Mucosa of descending colon (tissue), 3 donors: ENCODE results near the gene POU3F1. TPM values are rescaled to one million over a fixed set of nuclear protein-coding genes. Genes with fewer than 3 reads are reported as not detected.

Experiments
- ATAC-seq: fragments of 200-7000 bp; cut with Tn5 transposase; one replicate; pipeline ENCODE4 v1.9.1; 2020; ENCODE audit warnings: mild to moderate bottlenecking, moderate library complexity
- DNase-seq, 3 donors: peaks; one replicate each; pipeline ENCODE4 v3.0.0-alpha.2; 2020
- H3K36me3 ChIP-seq: fragments of 200-600 bp; one replicate; pipeline ENCODE4 v1.8.0; 2021; ENCODE audit warnings: low read depth, mild to moderate bottlenecking
- H3K4me1 ChIP-seq: fragments of 200-600 bp; one replicate; pipeline ENCODE4 v1.8.0; 2021; ENCODE audit warnings: low read depth, mild to moderate bottlenecking
- H3K4me3 ChIP-seq: fragments of 200-600 bp; one replicate; pipeline ENCODE4 v1.8.0; 2021; ENCODE audit warnings: mild to moderate bottlenecking
- H3K9me3 ChIP-seq: fragments of 200-600 bp; one replicate; pipeline ENCODE4 v1.8.0; 2021; ENCODE audit warnings: mild to moderate bottlenecking
- CTCF ChIP-seq: fragments of 200-600 bp; IDR thresholded peaks from one replicate; pipeline ENCODE4 v1.8.0; 2022; ENCODE audit warnings: antibody characterized with exemption, mild to moderate bottlenecking
- intact Hi-C, 2 donors: fragments of 100-400 bp; cut with DNase I in 1 of 2; cut with micrococcal nuclease in 1 of 2; formaldehyde crosslinking; loops; one replicate each; pipeline versions ENCODE4 v1.11.0 to v1.11.1; 2022; cut with DNase I, micrococcal nuclease
- total RNA-seq, 3 donors: library from RNA; stranded (reverse); fragmentation: NEBNext Ultra II Directional in 2 of 3; extraction: Animal tissue kit (Norgen Biotek cat#: 25700) in 2 of 3; gene quantifications; one replicate each; pipeline versions ENCODE4 v1.2.1 to v1.2.4, GENCODE V29; 2021 to 2023
- donor health status: DM: no; HTN: no; CAD: no; lungs with moderate emphysema.
- donor health status: DM: no; HTN: no; CAD: no.
- donor health status: DM: no; HTN: yes; CAD: no.

The POU3F1 gene
- total RNA-seq, 3 donors from 2014 or later: not detected

GRCh38 chr1:38064197-38064903 lies 17.8 kb upstream of the POU3F1 start:
- H3K4me3 ChIP-seq: no peak overlapping the region
- DNase-seq (no peak), ATAC-seq (no peak)
- H3K36me3 ChIP-seq: no peaks in the 10 kb centered on the region
- intact Hi-C loops: no loop called here
- H3K4me1 ChIP-seq: no peaks in the 10 kb centered on the region
- no peak for TF ChIP-seq CTCF
- no peaks in the 10 kb centered on the region for H3K9me3 ChIP-seq

GRCh38 chr1:38063616-38064015 lies 17.0 kb upstream of the POU3F1 start:
- H3K36me3 ChIP-seq: no peaks in the 10 kb centered on the region
- no peaks in the 10 kb centered on the region for H3K4me1 ChIP-seq
- no peak overlapping the region for H3K4me3 ChIP-seq
- no peak for TF ChIP-seq CTCF
- ATAC-seq (no peak), DNase-seq (no peak)
- intact Hi-C loops: no loop called here
- H3K9me3 ChIP-seq: no peaks in the 10 kb centered on the region

GRCh38 chr1:38062361-38063288 lies 16.0 kb upstream of the POU3F1 start:
- no peak for TF ChIP-seq CTCF
- no peak for DNase-seq
- no peaks in the 10 kb centered on the region for H3K4me1 ChIP-seq
- H3K4me3 ChIP-seq: no peak overlapping the region
- ATAC-seq: no peak
- intact Hi-C loops: no loop called here
- H3K9me3 ChIP-seq: no peaks in the 10 kb centered on the region
- H3K36me3 ChIP-seq: no peaks in the 10 kb centered on the region

GRCh38 chr1:38061883-38062328 lies 15.3 kb upstream of the POU3F1 start:
- intact Hi-C loops: no loop called here
- DNase-seq: no peak
- H3K4me1 ChIP-seq: no peaks in the 10 kb centered on the region
- TF ChIP-seq CTCF: no peak
- H3K9me3 ChIP-seq: no peaks in the 10 kb centered on the region
- ATAC-seq: no peak
- no peaks in the 10 kb centered on the region for H3K36me3 ChIP-seq
- no peak overlapping the region for H3K4me3 ChIP-seq

GRCh38 chr1:38061290-38061689 lies 14.7 kb upstream of the POU3F1 start:
- no peaks in the 10 kb centered on the region for H3K9me3 ChIP-seq
- TF ChIP-seq CTCF: no peak
- intact Hi-C loops: no loop called here
- H3K4me1 ChIP-seq: no peaks in the 10 kb centered on the region
- no peak overlapping the region for H3K4me3 ChIP-seq
- no peaks in the 10 kb centered on the region for H3K36me3 ChIP-seq
- ATAC-seq: no peak
- DNase-seq: no peak
